ENCODE results near the gene RALGAPB.
"Not testable (repeated sequence)": the region's sequence is repeated elsewhere in the genome, so short reads cannot be mapped to it uniquely, and the experiment has no call there.

RALGAPB gene

GRCh38 chr20:38472513-38473366 lies at the start of gene RALGAPB:
Gene RALGAPB, plus strand, starts transcription at chr20:38472843. Its CDS starts 15,590 bp downstream, at chr20:38488433.
- peak; percentile 96 to 97 for DNase-seq (ENCODE audit: low read depth in 2 of 2)

DNA sequence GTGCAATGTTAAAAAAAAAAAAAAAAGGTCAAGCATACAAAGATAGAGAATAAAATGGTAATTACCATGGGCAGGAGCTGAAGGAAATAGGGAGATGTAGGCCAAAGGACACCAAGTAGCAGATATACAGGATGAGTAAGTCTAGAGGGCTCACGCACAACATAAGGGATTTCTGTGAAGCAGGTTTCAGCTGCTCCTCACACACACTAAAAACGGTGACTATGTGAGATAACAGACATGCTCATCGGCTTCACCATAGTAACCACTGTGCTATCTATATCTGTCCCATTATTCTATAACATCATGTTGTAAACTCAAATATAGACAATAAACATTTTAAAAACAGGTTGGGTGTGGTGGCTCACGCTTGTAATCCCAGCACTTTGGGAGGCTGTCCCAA lies 49.1 kb upstream of the RALGAPB start:
- no peak for DNase-seq (ENCODE audit: low read depth in 2 of 2)

- no peak for DNase-seq (ENCODE audit: low read depth in 2 of 2)
These were observed 48.2 kb upstream of the RALGAPB start for GRCh38 chr20:38424401-38424800.

- DNase-seq (ENCODE audit: low read depth in 2 of 2): peak; percentile 18 to 27
These were observed 46.4 kb upstream of the RALGAPB start for GRCh38 chr20:38426006-38426897.

GRCh38 chr20:38427655-38428023 lies 45.0 kb upstream of the RALGAPB start:
- DNase-seq (ENCODE audit: low read depth in 2 of 2): no peak

GRCh38 chr20:38428800-38429199 lies 43.8 kb upstream of the RALGAPB start:
- DNase-seq (ENCODE audit: low read depth in 2 of 2): no peak

- no peak for DNase-seq (ENCODE audit: low read depth in 2 of 2)
These were observed 43.3 kb upstream of the RALGAPB start for GRCh38 chr20:38429301-38429700.

- DNase-seq (ENCODE audit: low read depth in 2 of 2): no peak
These were observed 41.8 kb upstream of the RALGAPB start for GRCh38 chr20:38430679-38431325.

GRCh38 chr20:38432292-38432691 lies 40.4 kb upstream of the RALGAPB start:
- DNase-seq (ENCODE audit: low read depth in 2 of 2): no peak

DNA sequence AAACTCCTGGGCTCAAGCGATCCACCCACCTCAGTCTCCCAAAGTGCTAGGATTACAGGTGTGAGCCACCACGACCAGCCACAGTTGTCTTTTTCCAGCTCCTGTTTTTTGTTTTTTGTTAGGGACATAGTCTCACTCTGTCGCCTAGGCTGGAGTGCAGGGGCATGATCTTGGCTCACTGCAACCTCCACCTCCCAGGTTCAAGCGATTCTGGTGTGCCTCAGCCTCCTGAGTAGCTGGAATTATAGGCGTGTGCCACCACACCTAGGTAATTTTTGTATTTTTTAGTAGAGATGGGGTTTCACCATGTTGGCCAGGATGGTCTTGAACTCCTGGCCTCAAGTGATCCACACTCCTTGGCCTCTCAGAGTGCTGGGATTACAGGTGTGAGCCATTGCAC lies 39.8 kb upstream of the RALGAPB start:
- DNase-seq (ENCODE audit: low read depth in 2 of 2): not testable (repeated sequence)

DNA sequence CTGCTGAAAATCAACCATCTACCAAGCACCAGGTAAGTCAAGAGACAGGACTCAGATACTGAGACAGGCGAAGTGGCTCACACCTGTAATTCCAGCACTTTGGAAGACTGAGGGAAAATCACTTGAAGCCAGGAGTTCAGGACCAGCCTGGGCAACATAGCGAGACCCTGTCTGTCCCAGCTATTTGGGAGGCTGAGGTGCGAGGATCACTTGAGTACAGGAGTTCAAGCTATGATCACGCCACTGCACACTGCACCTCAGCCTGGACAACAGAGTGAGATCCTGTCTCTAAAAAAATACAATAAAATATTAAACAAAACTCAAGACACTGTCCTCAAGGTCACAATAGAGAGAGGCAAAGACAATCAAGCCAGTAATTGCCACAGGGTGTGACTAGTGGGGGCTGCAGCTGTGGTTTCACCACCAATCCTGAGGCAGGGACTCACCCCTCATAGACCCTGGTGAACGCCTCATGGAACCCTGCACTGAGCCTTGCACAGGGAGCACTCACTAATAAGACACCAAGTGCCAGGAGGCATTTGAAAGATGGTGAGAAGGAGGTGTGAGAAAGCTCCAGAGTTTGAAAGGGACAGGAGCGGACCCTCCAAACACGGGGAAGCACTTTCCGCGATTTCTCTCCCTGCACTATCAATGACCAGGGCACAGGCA lies 39.2 kb upstream of the RALGAPB start:
- no peak for DNase-seq (ENCODE audit: low read depth in 2 of 2)

DNA sequence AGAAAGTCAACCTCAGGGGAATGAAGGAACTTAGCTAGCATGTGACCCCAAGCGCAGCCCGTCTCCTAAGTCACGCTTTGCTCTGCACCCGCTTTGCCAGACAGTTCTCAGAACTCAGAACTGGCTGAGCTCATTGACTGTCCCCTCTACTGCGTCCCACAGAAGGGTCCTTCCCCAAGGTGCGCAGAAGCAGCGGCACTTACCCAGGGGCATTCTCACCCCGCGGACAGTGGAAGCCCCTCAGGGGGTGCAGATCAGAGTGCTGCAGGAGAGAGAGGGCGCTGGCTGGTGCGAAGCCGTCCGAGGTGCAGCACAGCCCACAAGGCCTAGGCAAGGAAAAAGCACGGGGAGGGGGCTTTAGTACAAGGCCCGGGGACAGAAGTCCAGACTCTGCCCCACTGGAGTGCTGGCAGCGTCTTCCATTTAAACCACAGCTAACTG lies 38.3 kb upstream of the RALGAPB start:
- no peak for DNase-seq (ENCODE audit: low read depth in 2 of 2)

DNA sequence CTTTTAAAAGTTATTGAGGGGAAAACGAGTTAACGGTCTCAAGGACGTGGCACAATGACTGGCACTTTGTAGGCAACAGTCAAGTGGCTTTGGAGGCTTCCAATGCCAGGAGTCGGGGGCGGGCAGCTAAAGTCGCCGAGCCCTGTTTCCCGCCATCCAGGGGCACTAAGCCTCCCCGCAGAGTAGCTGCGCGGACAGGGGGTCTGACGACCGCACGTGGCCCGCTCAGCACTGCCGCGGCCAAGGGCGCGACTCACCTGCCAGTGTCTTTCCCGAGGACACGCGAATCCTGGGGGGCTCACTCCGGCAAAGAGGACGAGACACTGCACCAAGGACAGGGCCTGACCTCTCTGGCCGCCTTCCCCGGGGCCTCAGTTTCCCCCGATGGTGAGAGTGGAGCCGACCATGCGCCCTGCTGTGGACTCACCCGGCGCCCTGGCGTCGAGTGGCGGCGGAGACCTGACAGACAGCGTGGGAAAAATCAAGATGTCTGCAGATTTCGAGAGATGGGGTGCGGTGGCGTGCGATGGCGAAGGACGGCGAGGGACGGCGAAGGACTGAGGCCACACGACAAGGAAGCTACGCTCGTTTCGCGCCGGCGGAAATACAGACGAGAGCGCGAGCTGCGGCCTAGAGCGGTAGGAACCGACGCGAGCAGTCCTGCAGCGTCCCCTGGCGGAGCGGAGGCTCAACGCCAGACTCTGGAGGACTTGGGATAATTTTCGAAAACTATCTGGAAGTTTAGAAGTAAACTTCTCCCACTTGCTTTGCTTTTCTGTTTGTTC lies 37.7 kb upstream of the RALGAPB start, which contains the start of gene SNHG17:
Gene SNHG17, minus strand, starts transcription at position 559 of the 785 bp plus-strand sequence.
- DNase-seq (ENCODE audit: low read depth in 2 of 2): peak; percentile 82 to 83

- DNase-seq (ENCODE audit: low read depth in 2 of 2): no peak
These were observed 37.1 kb upstream of the RALGAPB start for GRCh38 chr20:38435555-38435939.

GRCh38 chr20:38437796-38438195 lies 34.8 kb upstream of the RALGAPB start:
- no peak for DNase-seq (ENCODE audit: low read depth in 2 of 2)

GRCh38 chr20:38441110-38441509 lies 31.5 kb upstream of the RALGAPB start:
- not testable (repeated sequence) for DNase-seq (ENCODE audit: low read depth in 2 of 2)

DNA sequence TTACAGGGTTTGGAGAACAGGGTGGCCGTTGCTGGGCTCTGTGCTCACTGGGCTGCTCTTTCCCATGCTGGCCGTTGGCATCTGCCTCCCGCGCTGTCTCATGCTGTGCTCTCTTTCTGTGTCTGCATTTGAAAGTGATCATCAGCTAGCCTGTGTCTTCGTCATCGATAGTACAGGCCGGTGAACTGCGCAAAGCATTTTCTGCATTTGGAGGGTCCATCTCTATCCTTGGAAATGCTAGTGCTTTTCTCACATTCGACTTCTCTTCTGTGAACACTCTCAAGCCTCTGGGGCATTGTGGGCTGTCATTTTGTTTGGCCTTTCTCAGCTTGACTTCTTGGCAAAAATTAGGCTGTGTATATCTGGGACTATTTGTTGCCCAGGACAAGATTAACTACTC lies 30.7 kb upstream of the RALGAPB start:
- no peak for DNase-seq (ENCODE audit: low read depth in 2 of 2)

DNA sequence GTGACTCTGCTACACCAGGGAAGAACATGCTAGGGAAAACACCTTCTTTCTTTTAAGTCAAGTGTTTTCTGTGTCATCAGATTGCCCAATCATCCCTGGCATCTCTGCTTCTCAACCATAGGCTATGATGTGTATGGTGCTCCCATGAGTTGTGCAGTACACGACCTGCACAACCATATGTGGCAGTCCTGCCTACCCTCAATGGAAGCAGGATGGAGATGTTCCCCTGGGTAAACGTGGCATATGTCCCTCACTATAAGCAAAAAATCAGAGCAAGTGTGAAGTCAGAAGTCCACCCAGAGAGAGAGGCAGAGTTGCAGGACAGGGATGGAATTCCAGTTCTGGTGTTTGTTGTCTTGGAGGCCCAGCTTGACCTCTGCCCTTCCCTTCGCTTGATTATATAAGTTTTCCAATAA lies 27.3 kb upstream of the RALGAPB start:
- no peak for DNase-seq (ENCODE audit: low read depth in 2 of 2)

DNA sequence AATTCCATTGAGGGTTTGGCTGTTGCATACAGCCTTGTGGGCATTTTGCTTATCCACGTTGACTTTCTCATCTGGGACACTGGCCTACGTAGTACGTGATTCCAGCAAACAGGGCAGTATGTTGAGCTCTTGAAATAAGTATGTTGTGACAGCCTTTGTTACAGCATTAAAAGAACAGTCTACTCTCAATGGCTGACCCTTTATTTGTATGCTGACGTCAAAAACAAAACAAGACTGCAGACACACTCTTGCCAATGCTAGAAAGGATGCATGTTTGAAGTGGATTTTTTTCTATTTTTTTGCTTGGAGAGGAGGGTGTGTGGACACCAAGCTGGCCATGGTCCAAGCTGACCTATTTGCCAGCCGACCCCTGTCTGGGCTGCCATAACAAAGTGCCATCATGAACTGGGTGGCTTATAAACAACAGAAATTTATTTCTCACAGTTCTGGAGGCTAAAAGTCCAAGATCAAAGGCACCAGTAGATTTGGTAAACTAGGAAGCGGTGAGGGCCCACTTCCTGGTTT lies 26.7 kb upstream of the RALGAPB start:
- DNase-seq (ENCODE audit: low read depth in 2 of 2): no peak

- DNase-seq (ENCODE audit: low read depth in 2 of 2): peak; percentile 83 to 94
These were observed 26.0 kb upstream of the RALGAPB start for GRCh38 chr20:38446441-38447209.
